Sigmoid colon (tissue), 7 donors: ENCODE results near the gene ZNF410. TPM values are rescaled to one million over a fixed set of nuclear protein-coding genes. Genes with fewer than 3 reads are reported as not detected.

Experiments used
- DNase-seq: peaks from one replicate; pipeline ENCODE4 v3.0.0-alpha.2; 2019
- H3K27ac ChIP-seq, 4 donors: fragments of 200-600 bp; sonication (generic); one replicate each; pipeline ENCODE4 v1.5.1; 2016 to 2019; ENCODE audit warnings: mild to moderate bottlenecking in 1 of 4
- H3K27me3 ChIP-seq, 3 donors: fragments of 200-600 bp; sonication (generic); one replicate each; pipeline ENCODE4 v1.5.1; 2019; ENCODE audit warnings: mild to moderate bottlenecking in 1 of 3
- H3K36me3 ChIP-seq, 4 donors: fragments of 200-600 bp; sonication (generic); one replicate each; pipeline ENCODE4 v1.5.1; 2016 to 2019
- H3K4me1 ChIP-seq, 4 donors: fragments of 200-600 bp; sonication (generic); one replicate each; pipeline ENCODE4 v1.5.1; 2017 to 2019
- H3K4me3 ChIP-seq, 4 donors: fragments of 200-600 bp; sonication (generic); one replicate each; pipeline ENCODE4 v1.5.1; 2017 to 2019; ENCODE audit warnings: mild to moderate bottlenecking in 2 of 4, moderate library complexity in 1 of 4
- H3K9me3 ChIP-seq, 4 donors: fragments of 200-600 bp in 3 of 4; sonication (generic) in 3 of 4; one replicate each; pipeline versions ENCODE4 v1.5.1 to v1.6.1; 2013 to 2019
- EP300 ChIP-seq, 4 donors: sonication (generic); formaldehyde crosslinking; IDR thresholded peaks; one replicate each; pipeline ENCODE4 v1.6.1; 2017; ENCODE audit warnings: antibody characterized with exemption in 4 of 4
- POLR2A ChIP-seq, 2 donors: fragments of 450-650 bp; IDR thresholded peaks; one replicate each; pipeline ENCODE4 v1.6.1; 2016; ENCODE audit warnings: antibody characterized with exemption in 2 of 2, mild to moderate bottlenecking in 2 of 2, moderate library complexity in 2 of 2
- POLR2AphosphoS5 ChIP-seq, 4 donors: sonication (generic); formaldehyde crosslinking; IDR thresholded peaks; one replicate each; pipeline ENCODE4 v1.6.1; 2017; ENCODE audit warnings: antibody characterized with exemption in 4 of 4
- whole genome bisulfite sequencing, 2 donors: extraction: QIAGEN DNeasy Blood & Tissue Kit; methylation state at CpG; one replicate each; pipeline ENCODE4 v1.1.7; 2013; 5-methylcytosine and 5-hydroxymethylcytosine counted together
- intact Hi-C: fragments of 100-400 bp; cut with DNase I; formaldehyde crosslinking; loops from one replicate; pipeline ENCODE4 v1.15.1; 2023
- polyA plus RNA-seq, 3 donors: library from polyadenylated mRNA; stranded (reverse); fragments of 200-250 nt; gene quantifications; one replicate each; pipeline ENCODE4 v1.2.3, GENCODE V29; 2013
- small RNA-seq, 3 donors: library from RNA; depleted of rRNA; stranded (forward); fragments of <200 nt; gene quantifications; one replicate each; pipeline ENCODE3, GENCODE V24; 2016
- total RNA-seq, 4 donors: library from RNA; depleted of rRNA; stranded (reverse); fragments of >200 nt; gene quantifications; one replicate each; pipeline ENCODE4 v1.1.0, GENCODE V29; 2016
- TF ChIP-seq, protein P1 (sequence below), 4 experiments: fragments of 450-650 bp in 3 of 4; fragments of 200-600 bp in 1 of 4; IDR thresholded peaks; one replicate each; pipeline ENCODE4 v1.5.1; 2016 to 2019; ENCODE audit warnings: antibody characterized with exemption in 4 of 4, mild to moderate bottlenecking in 3 of 4, moderate library complexity in 2 of 4
- donor health status: healthy with polysubstance abuse.
- donor health status: Bipolar disorder and iron deficiency.
- donor health status: healthy.

Gene ZNF410
- total and polyA plus RNA-seq, 7 donors, result 33.3 to 67.8 (median 45.1) TPM

DNA sequence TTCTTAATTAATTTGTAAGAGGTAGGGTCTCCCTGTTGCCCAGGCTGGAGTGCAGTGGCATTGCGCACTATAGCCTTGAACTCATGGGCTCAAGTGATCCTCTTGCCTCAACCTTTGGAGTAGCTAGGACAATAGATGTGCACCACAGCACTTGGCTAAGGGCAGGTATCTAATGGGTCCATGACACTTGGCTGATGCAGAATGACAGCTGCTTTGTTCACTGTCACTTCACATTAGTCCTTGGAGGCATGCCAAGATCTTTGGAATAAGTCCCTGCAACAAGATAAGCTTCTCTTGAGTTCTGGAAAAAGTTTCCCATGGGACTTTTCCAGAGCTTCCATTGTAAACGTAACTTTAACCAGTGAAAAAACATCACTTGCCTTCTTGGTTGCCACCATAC lies 86.8 kb downstream of the ZNF410 start:
- no peak overlapping the region for H3K27ac ChIP-seq
- TF ChIP-seq, protein P1, sequence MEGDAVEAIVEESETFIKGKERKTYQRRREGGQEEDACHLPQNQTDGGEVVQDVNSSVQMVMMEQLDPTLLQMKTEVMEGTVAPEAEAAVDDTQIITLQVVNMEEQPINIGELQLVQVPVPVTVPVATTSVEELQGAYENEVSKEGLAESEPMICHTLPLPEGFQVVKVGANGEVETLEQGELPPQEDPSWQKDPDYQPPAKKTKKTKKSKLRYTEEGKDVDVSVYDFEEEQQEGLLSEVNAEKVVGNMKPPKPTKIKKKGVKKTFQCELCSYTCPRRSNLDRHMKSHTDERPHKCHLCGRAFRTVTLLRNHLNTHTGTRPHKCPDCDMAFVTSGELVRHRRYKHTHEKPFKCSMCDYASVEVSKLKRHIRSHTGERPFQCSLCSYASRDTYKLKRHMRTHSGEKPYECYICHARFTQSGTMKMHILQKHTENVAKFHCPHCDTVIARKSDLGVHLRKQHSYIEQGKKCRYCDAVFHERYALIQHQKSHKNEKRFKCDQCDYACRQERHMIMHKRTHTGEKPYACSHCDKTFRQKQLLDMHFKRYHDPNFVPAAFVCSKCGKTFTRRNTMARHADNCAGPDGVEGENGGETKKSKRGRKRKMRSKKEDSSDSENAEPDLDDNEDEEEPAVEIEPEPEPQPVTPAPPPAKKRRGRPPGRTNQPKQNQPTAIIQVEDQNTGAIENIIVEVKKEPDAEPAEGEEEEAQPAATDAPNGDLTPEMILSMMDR (IDR thresholded peaks at IDR 0.05), result no peak
- no peak for TF ChIP-seq POLR2A (IDR thresholded peaks at IDR 0.05)
- TF ChIP-seq POLR2AphosphoS5 (IDR thresholded peaks at IDR 0.05), result no peak
- TF ChIP-seq EP300 (IDR thresholded peaks at IDR 0.05), result no peak
- intact Hi-C loops, result no loop called here
- 67 to 78% methylated on average over 2 of the region's 2 CpGs for WGBS, 2 donors
- H3K4me1 ChIP-seq, result no peaks in the 10 kb centered on the region
- no peak for DNase-seq
- H3K27me3 ChIP-seq, result no peaks in the 10 kb centered on the region
- H3K4me3 ChIP-seq, result no peak overlapping the region
- peaks cover 0 to 65% (median 2%) of the 10 kb centered on the region in 4 donors for H3K36me3 ChIP-seq
- H3K9me3 ChIP-seq, result no peaks in the 10 kb centered on the region

DNA sequence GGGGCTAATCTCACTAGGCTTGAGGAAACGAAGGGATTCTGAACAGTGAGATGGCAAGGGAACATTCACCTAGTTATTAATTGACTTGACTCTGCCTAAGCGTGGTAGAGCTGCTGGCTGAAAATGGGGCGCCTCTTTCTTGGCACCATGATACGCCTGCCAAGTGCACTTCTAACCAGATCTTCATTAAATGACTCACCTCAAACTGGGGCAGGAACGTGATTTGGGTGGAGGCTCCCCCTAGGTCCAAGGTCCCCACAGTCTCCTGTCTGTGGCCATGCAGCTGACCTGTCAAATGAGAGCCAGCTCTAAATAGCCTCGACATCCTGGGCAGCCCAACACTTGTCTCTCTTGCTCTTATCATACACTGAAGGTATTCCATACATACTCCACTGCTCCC lies 89.5 kb downstream of the ZNF410 start:
- no peak overlapping the region for H3K27ac ChIP-seq
- H3K4me3 ChIP-seq, result no peak overlapping the region
- no peaks in the 10 kb centered on the region for H3K4me1 ChIP-seq
- peaks cover 0 to 47% (median 0%) of the 10 kb centered on the region in 4 donors for H3K36me3 ChIP-seq
- intact Hi-C loops, result no loop called here
- WGBS, 2 donors, result 67 to 92% methylated on average over 6 of the region's 6 CpGs
- no peak for DNase-seq
- H3K27me3 ChIP-seq, result no peaks in the 10 kb centered on the region
- TF ChIP-seq POLR2AphosphoS5 (IDR thresholded peaks at IDR 0.05) (no peak), EP300 (IDR thresholded peaks at IDR 0.05) (no peak), POLR2A (IDR thresholded peaks at IDR 0.05) (no peak)
- TF ChIP-seq, protein P1 (IDR thresholded peaks at IDR 0.05), result no peak
- H3K9me3 ChIP-seq, result no peaks in the 10 kb centered on the region

DNA sequence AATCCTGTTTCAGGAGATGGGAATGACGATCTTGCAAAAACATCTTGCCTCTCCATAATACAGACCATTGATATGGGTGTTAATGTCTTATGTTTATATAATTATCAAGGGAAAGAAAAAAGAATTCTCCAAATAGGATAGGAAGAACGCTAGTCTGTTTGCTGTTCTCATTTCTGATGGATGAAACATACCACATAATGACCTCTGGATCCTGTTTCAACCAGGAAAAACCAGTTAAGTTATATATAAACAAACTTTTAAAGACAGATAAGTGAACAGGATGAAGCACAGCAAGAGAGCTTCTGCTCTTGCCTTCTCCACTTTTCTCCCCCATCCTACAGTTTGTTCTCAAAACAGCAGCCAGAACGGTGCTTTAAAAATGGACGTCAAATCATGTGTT lies 91.2 kb downstream of the ZNF410 start:
- Histone ChIP-seq H3K27ac (no peak overlapping the region), H3K4me1 (no peaks in the 10 kb centered on the region), H3K4me3 (no peak overlapping the region), H3K9me3 (no peaks in the 10 kb centered on the region), H3K36me3 (peaks cover 0 to 36% (median 0%) of the 10 kb centered on the region in 4 donors), H3K27me3 (no peaks in the 10 kb centered on the region)
- WGBS, 2 donors, result 18 to 42% methylated on average over 4 of the region's 4 CpGs
- intact Hi-C loops, result no loop called here
- no peak for DNase-seq
- TF ChIP-seq POLR2A (IDR thresholded peaks at IDR 0.05) (no peak), POLR2AphosphoS5 (IDR thresholded peaks at IDR 0.05) (no peak), EP300 (IDR thresholded peaks at IDR 0.05) (no peak)
- TF ChIP-seq, protein P1 (IDR thresholded peaks at IDR 0.05), result no peak

Small RNA genes lying within 50 kb of the gene (small RNA-seq; reads per million reads assigned to genes)
- gene AC005520.4 (0 reads per million in 3 donors), gene RF00019 (0 reads per million in 3 donors)

Other genes with a start within 250 kb of the ZNF410 start
- gene DNAL1, start 241.9 kb upstream of the ZNF410 start, total RNA-seq, result 10 to 100 TPM in 2 of 4 donors, 1 to 10 TPM in 2; 5.6 to 20.0 (median 9.6) TPM
- gene DNAL1, start 241.9 kb upstream of the ZNF410 start, polyA plus RNA-seq, result 1 to 10 TPM; 4.6 to 9.0 (median 5.1) TPM
- 10 to 100 TPM; 33.5 to 63.1 (median 37.3) TPM for gene PNMA1, start 172.5 kb upstream of the ZNF410 start, total RNA-seq
- 10 to 100 TPM; 11.4 to 20.4 (median 16.9) TPM for gene PNMA1, start 172.5 kb upstream of the ZNF410 start, polyA plus RNA-seq
- gene PTGR2, start 35.0 kb upstream of the ZNF410 start, total RNA-seq, result 10 to 100 TPM in 1 of 4 donors, 1 to 10 TPM in 3; 5.0 to 11.4 (median 6.3) TPM
- gene PTGR2, start 35.0 kb upstream of the ZNF410 start, polyA plus RNA-seq, result 1 to 10 TPM; 6.4 to 9.0 (median 6.6) TPM
- 1 to 10 TPM; 3.8 to 5.3 (median 4.5) TPM for gene FAM161B, start 63.2 kb downstream of the ZNF410 start, total RNA-seq
- gene FAM161B, start 63.2 kb downstream of the ZNF410 start, polyA plus RNA-seq, result 1 to 10 TPM; 2.5 to 4.8 (median 2.5) TPM
- 10 to 100 TPM; 23.8 to 31.6 (median 30.6) TPM for gene COQ6, start 63.4 kb downstream of the ZNF410 start, total RNA-seq
- 10 to 100 TPM; 12.6 to 21.0 (median 16.6) TPM for gene COQ6, start 63.4 kb downstream of the ZNF410 start, polyA plus RNA-seq
- gene ENTPD5, start 132.4 kb downstream of the ZNF410 start, total RNA-seq, result 10 to 100 TPM in 1 of 4 donors, 1 to 10 TPM in 3; 8.0 to 11.1 (median 8.7) TPM
- 10 to 100 TPM; 23.4 to 35.5 (median 33.8) TPM for gene ENTPD5, start 132.4 kb downstream of the ZNF410 start, polyA plus RNA-seq
- gene BBOF1, start 132.5 kb downstream of the ZNF410 start, total RNA-seq, result 10 to 100 TPM in 2 of 4 donors, 1 to 10 TPM in 2; 8.9 to 13.6 (median 11.6) TPM
- 1 to 10 TPM; 2.5 to 7.2 (median 6.6) TPM for gene BBOF1, start 132.5 kb downstream of the ZNF410 start, polyA plus RNA-seq
- 10 to 100 TPM; 19.9 to 33.5 (median 30.6) TPM for gene ALDH6A1, start 197.6 kb downstream of the ZNF410 start, total RNA-seq
- gene ALDH6A1, start 197.6 kb downstream of the ZNF410 start, polyA plus RNA-seq, result 10 to 100 TPM in 2 of 3 donors, 1 to 10 TPM in 1; 9.6 to 16.9 (median 10.9) TPM
- gene LIN52, start 198.1 kb downstream of the ZNF410 start, total RNA-seq, result 10 to 100 TPM in 2 of 4 donors, 1 to 10 TPM in 2; 9.1 to 11.1 (median 10.3) TPM
- gene LIN52, start 198.1 kb downstream of the ZNF410 start, polyA plus RNA-seq, result 1 to 10 TPM; 3.7 to 6.0 (median 4.2) TPM